Muscle of leg (tissue), 11 donors: ENCODE measurements around the gene PSME3. TPM values are rescaled to one million over a fixed set of nuclear protein-coding genes. Genes with fewer than 3 reads are reported as not detected.
"Not testable (repeated sequence)": the region's sequence is repeated elsewhere in the genome, so short reads cannot be mapped to it uniquely, and the experiment has no call there.

Source experiments
- DNase-seq: peaks from one replicate; pipeline ENCODE4 v3.0.0; 2013
- H3K27ac ChIP-seq: one replicate; pipeline ENCODE4 v1.5.1; 2013; ENCODE audit warnings: mild to moderate bottlenecking, low read length, control low read depth
- H3K27me3 ChIP-seq: one replicate; pipeline ENCODE4 v1.6.1; 2013; ENCODE audit warnings: low read length; ENCODE audit not compliant: control insufficient read depth, insufficient read depth
- H3K36me3 ChIP-seq: one replicate; pipeline ENCODE4 v1.6.1; 2013; ENCODE audit warnings: low read length; ENCODE audit not compliant: control insufficient read depth, insufficient read depth
- H3K4me1 ChIP-seq: one replicate; pipeline ENCODE4 v1.6.1; 2013; ENCODE audit warnings: low read length; ENCODE audit not compliant: control insufficient read depth, insufficient read depth
- H3K4me3 ChIP-seq: one replicate; pipeline ENCODE4 v1.5.1; 2013; ENCODE audit warnings: low read length, control low read depth
- H3K9me3 ChIP-seq: replicated peaks from 2 replicates; pipeline ENCODE4 v1.6.1; 2013; ENCODE audit warnings: low read depth, low read length; ENCODE audit not compliant: control insufficient read depth
- WGBS: methylation state at CpG from one replicate; pipeline ENCODE4 v1.1.5; 2013; ENCODE audit warnings: missing lambda C conversion rate; ENCODE audit not compliant: insufficient coverage; 5-methylcytosine and 5-hydroxymethylcytosine counted together
- polyA plus RNA-seq, 8 donors: library from polyadenylated mRNA; unstranded; fragments of 120-200 nt; gene quantifications; one replicate each; pipeline versions ENCODE4 v1.2.1 to v1.2.3, GENCODE V29; 2013; ENCODE audit warnings: inconsistent platforms in 1 of 8, low replicate concordance in 1 of 8; ENCODE audit not compliant: insufficient read length in 8 of 8, insufficient read depth in 1 of 8
- total RNA-seq: library from RNA; stranded (reverse); fragments of 120-200 nt; gene quantifications from one replicate; pipeline ENCODE4 v1.2.4, GENCODE V29; 2013

PSME3 gene
- total and polyA plus RNA-seq, 9 donors, result 26.1 to 67.9 (median 54.7) TPM

- not testable (repeated sequence) for H3K27me3 ChIP-seq, H3K9me3 ChIP-seq, H3K27ac ChIP-seq, H3K36me3 ChIP-seq, DNase-seq, H3K4me3 ChIP-seq
- WGBS, result 92% methylated on average over 5 of the region's 8 CpGs
- H3K4me1 ChIP-seq, result peaks cover 14% of the 10 kb centered on the region
Measured at GRCh38 chr17:42856516-42856915, 23.3 kb downstream of the PSME3 start.

DNA sequence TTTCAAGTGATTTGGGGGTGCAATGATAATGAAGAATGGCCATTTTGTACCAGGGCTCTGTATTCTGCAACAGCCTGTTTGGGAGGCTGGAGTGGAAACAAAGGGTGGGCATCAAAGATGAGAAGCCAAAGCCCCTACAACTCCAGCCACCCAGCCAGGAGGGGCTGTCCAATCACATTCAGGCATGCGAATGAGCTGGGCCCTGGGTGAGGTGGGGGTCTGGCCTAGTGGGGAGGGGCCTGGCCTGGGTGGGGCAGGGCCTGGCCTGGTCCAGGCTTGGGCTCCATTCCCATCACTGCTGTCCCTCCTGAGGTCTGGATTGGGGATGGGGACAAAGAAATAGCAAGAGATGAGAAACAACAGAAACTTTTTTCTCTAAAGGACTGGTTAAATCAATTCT lies 24.2 kb downstream of the PSME3 start:
- H3K27me3 ChIP-seq, result no peaks in the 10 kb centered on the region
- no peaks in the 10 kb centered on the region for H3K36me3 ChIP-seq
- no peak overlapping the region for H3K4me3 ChIP-seq
- no peak for DNase-seq
- no peaks in the 10 kb centered on the region for H3K9me3 ChIP-seq
- peaks cover 14% of the 10 kb centered on the region for H3K4me1 ChIP-seq
- no peak overlapping the region for H3K27ac ChIP-seq
- WGBS, result no CpG with 5 or more reads among the region's 1 CpG

- H3K4me1 ChIP-seq, result peaks cover 13% of the 10 kb centered on the region
- H3K9me3 ChIP-seq, result peaks cover 4% of the 10 kb centered on the region
- 63% methylated on average over 7 of the region's 7 CpGs for WGBS
- H3K27ac ChIP-seq, result no peak overlapping the region
- H3K27me3 ChIP-seq, result no peaks in the 10 kb centered on the region
- no peak overlapping the region for H3K4me3 ChIP-seq
- no peak for DNase-seq
- no peaks in the 10 kb centered on the region for H3K36me3 ChIP-seq
Measured at GRCh38 chr17:42865638-42866094, 32.5 kb downstream of the PSME3 start.

DNA sequence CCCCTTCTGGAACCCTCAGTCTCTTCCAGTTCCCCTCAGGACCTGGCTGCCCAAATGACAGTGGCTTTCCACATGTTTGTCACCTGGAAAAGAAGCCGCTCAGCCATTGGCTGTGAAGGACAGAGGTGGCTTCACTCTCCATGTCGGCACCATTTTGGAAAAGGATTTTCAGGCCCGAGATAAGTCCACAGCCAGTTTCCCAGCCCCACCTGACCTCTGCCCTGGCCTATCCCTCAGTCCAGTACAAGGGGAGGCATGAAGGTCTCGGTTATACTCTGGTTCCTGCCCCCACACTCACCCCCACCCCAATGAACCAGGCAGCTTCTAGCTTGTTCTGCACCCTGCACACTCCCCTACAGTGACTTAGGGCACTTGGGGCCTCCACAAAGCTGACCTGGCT lies 33.0 kb downstream of the PSME3 start:
- no peaks in the 10 kb centered on the region for H3K27me3 ChIP-seq
- WGBS, result 80% methylated on average over 4 of the region's 4 CpGs
- H3K4me3 ChIP-seq, result no peak overlapping the region
- H3K4me1 ChIP-seq, result peaks cover 13% of the 10 kb centered on the region
- no peaks in the 10 kb centered on the region for H3K36me3 ChIP-seq
- H3K9me3 ChIP-seq, result peaks cover 8% of the 10 kb centered on the region
- DNase-seq, result no peak
- H3K27ac ChIP-seq, result no peak overlapping the region

GRCh38 chr17:42866631-42867575 lies 33.7 kb downstream of the PSME3 start:
- 46% methylated on average over 4 of the region's 12 CpGs for WGBS

GRCh38 chr17:42867694-42868261 lies 34.6 kb downstream of the PSME3 start:
- H3K36me3 ChIP-seq, H3K27ac ChIP-seq, H3K4me3 ChIP-seq, DNase-seq, H3K9me3 ChIP-seq, H3K27me3 ChIP-seq: not testable (repeated sequence)
- WGBS, result 80% methylated on average over 9 of the region's 21 CpGs
- H3K4me1 ChIP-seq, result peaks cover 13% of the 10 kb centered on the region

More at GRCh38 chr17:42866631-42867575, 33.7 kb downstream of the PSME3 start:
- H3K9me3 ChIP-seq, result peaks cover 9% of the 10 kb centered on the region
- no peak overlapping the region for H3K4me3 ChIP-seq
- no peak for DNase-seq
- H3K27me3 ChIP-seq, result no peaks in the 10 kb centered on the region
- peaks cover 13% of the 10 kb centered on the region for H3K4me1 ChIP-seq
- no peaks in the 10 kb centered on the region for H3K36me3 ChIP-seq
- no peak overlapping the region for H3K27ac ChIP-seq

DNA sequence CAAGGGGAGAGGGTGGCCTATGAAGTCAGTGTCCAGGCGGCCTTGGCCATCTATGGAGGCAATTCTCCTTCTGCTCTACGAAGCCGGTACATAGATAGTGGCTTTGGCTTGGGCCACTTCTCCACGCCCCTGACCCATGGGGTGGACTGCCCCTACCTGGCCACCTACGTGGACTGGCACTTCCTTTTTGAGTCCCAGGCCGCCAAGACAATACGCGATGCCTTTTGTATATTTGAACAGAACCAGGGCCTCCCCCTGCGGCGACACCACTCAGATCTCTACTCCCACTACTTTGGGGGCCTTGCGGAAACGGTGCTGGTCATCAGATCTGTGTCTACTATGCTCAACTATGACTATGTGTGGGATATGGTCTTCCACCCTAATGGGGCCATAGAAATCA lies 35.1 kb downstream of the PSME3 start:
- H3K4me3 ChIP-seq, result no peak overlapping the region
- H3K36me3 ChIP-seq, result no peaks in the 10 kb centered on the region
- peaks cover 13% of the 10 kb centered on the region for H3K4me1 ChIP-seq
- whole genome bisulfite sequencing, result 97% methylated on average over 5 of the region's 12 CpGs
- H3K27ac ChIP-seq, result no peak overlapping the region
- no peak for DNase-seq
- H3K9me3 ChIP-seq, result peaks cover 9% of the 10 kb centered on the region
- H3K27me3 ChIP-seq, result no peaks in the 10 kb centered on the region

DNA sequence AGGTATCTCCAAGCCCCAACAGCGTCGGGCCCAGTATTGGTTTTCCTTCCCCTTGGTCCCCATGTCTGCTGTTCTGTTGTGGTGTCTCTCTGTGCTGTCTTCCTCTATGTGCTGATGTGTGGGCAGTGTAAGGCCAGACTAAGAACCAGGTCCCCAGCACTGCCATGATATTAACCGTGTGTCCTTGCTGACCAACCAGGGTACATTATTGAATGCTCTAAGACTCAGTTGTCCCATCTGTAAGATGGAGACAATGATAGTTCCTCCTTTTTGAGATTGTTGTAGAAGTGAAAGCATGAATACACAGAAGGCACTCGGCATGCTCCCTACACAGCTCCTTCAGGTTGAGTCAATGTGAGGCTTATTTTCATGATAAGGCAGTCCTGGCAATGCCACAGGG lies 38.5 kb downstream of the PSME3 start:
- Histone ChIP-seq H3K27ac (no peak overlapping the region), H3K9me3 (peaks cover 9% of the 10 kb centered on the region), H3K27me3 (no peaks in the 10 kb centered on the region), H3K4me1 (no peaks in the 10 kb centered on the region), H3K36me3 (no peaks in the 10 kb centered on the region), H3K4me3 (no peak overlapping the region)
- DNase-seq, result no peak
- 100% methylated on average over 2 of the region's 4 CpGs for WGBS

- Histone ChIP-seq H3K9me3 (peaks cover 9% of the 10 kb centered on the region), H3K27ac (no peak overlapping the region), H3K36me3 (no peaks in the 10 kb centered on the region), H3K4me3 (no peak overlapping the region), H3K27me3 (no peaks in the 10 kb centered on the region), H3K4me1 (no peaks in the 10 kb centered on the region)
- 89% methylated on average over 3 of the region's 13 CpGs for WGBS
- DNase-seq, result no peak
Measured at GRCh38 chr17:42872251-42872965, 39.2 kb downstream of the PSME3 start.

DNA sequence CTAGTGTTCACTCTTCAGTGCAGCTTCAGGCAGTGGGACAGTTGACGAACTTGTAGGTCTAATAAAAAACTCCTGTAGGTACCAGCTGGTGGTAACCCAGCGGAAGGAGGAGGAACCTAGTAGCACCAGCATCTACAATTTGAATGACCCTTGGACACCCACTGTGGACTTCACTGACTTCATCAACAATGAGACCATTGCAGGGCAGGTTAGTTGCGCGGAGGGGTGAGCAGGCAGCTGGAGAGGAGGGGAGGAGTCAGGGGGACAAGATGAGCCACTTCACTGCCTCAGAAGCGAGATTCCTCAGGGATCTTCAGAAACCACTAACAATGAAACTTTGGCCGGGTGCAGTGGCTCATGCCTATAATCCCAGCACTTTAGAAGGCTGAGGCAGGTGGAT lies 40.1 kb downstream of the PSME3 start:
- Histone ChIP-seq H3K9me3 (peaks cover 9% of the 10 kb centered on the region), H3K27me3 (peaks cover 8% of the 10 kb centered on the region), H3K4me1 (no peaks in the 10 kb centered on the region), H3K36me3 (no peaks in the 10 kb centered on the region), H3K27ac (no peak overlapping the region), H3K4me3 (no peak overlapping the region)
- DNase-seq, result no peak
- WGBS, result 83% methylated on average over 2 of the region's 6 CpGs
